ENCODE measurements around the gene ARFRP1. TPM values are rescaled to one million over a fixed set of nuclear protein-coding genes. Genes with fewer than 3 reads are reported as not detected.

The ARFRP1 gene
- total and polyA plus RNA-seq, 2 of the 13 experiments (the other 11 are each of a cell fraction or from before 2014, with no cell fraction given): 32.0 to 51.1 TPM

GRCh38 chr20:63740070-63740626 lies 32.4 kb upstream of the ARFRP1 start (continued):
- TF ChIP-seq KIAA2018 (CRISPR knock-in tag; IDR thresholded peaks at IDR 0.05; ENCODE audit: borderline replicate concordance): no peak
- TF ChIP-seq PLSCR1 (CRISPR knock-in tag; IDR thresholded peaks at IDR 0.05; ENCODE audit: borderline replicate concordance): no peak
- no peak for TF ChIP-seq CBX1 (IDR thresholded peaks at IDR 0.05; ENCODE audit: low read depth)
- no peak for TF ChIP-seq SMAD3 (CRISPR knock-in tag; IDR thresholded peaks at IDR 0.05)
- no peak for TF ChIP-seq ZNF350 (CRISPR knock-in tag; IDR thresholded peaks at IDR 0.05; ENCODE audit: borderline replicate concordance, low read depth)
- TF ChIP-seq PTBP1 (IDR thresholded peaks at IDR 0.05; ENCODE audit: low read depth, low read length, poor library complexity, severe bottlenecking): no peak
- no peak for TF ChIP-seq ZNF710 (CRISPR knock-in tag; IDR thresholded peaks at IDR 0.05; ENCODE audit: borderline replicate concordance)
- no peak for TF ChIP-seq ZNF792 (CRISPR knock-in tag; IDR thresholded peaks at IDR 0.05)
- TF ChIP-seq ZSCAN22 (CRISPR knock-in tag; IDR thresholded peaks at IDR 0.05): 0 out of 2 replicates have a peak, but pooled peaks have one; percentile 19
- peak; percentile 73; the same call in 1 of the 2 replicates for TF ChIP-seq ZNF777 (CRISPR knock-in tag; IDR thresholded peaks at IDR 0.05)
- TF ChIP-seq PHF21A (CRISPR knock-in tag; IDR thresholded peaks at IDR 0.05): no peak
- TF ChIP-seq FIP1L1 (IDR thresholded peaks at IDR 0.05; ENCODE audit: borderline replicate concordance, insufficient read depth, low read depth, low read length): no peak
- no peak for TF ChIP-seq NFAT5 (CRISPR knock-in tag; IDR thresholded peaks at IDR 0.05)
